Myometrial cell (primary cell): ENCODE data around the gene MRTFB. TPM values are rescaled to one million over a fixed set of nuclear protein-coding genes. Genes with fewer than 3 reads are reported as not detected.

Source experiments
- total RNA-seq: library from RNA; depleted of rRNA; stranded (reverse); fragments of >200 nt; gene quantifications from 2 replicates; pipeline ENCODE4 v1.2.3, GENCODE V29; 2015

Gene MRTFB, protein sequence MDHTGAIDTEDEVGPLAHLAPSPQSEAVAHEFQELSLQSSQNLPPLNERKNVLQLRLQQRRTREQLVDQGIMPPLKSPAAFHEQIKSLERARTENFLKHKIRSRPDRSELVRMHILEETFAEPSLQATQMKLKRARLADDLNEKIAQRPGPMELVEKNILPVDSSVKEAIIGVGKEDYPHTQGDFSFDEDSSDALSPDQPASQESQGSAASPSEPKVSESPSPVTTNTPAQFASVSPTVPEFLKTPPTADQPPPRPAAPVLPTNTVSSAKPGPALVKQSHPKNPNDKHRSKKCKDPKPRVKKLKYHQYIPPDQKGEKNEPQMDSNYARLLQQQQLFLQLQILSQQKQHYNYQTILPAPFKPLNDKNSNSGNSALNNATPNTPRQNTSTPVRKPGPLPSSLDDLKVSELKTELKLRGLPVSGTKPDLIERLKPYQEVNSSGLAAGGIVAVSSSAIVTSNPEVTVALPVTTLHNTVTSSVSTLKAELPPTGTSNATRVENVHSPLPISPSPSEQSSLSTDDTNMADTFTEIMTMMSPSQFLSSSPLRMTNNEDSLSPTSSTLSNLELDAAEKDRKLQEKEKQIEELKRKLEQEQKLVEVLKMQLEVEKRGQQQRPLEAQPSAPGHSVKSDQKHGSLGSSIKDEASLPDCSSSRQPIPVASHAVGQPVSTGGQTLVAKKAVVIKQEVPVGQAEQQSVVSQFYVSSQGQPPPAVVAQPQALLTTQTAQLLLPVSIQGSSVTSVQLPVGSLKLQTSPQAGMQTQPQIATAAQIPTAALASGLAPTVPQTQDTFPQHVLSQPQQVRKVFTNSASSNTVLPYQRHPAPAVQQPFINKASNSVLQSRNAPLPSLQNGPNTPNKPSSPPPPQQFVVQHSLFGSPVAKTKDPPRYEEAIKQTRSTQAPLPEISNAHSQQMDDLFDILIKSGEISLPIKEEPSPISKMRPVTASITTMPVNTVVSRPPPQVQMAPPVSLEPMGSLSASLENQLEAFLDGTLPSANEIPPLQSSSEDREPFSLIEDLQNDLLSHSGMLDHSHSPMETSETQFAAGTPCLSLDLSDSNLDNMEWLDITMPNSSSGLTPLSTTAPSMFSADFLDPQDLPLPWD
- 2.9 and 4.1 TPM in 2 replicates for total RNA-seq

DNA sequence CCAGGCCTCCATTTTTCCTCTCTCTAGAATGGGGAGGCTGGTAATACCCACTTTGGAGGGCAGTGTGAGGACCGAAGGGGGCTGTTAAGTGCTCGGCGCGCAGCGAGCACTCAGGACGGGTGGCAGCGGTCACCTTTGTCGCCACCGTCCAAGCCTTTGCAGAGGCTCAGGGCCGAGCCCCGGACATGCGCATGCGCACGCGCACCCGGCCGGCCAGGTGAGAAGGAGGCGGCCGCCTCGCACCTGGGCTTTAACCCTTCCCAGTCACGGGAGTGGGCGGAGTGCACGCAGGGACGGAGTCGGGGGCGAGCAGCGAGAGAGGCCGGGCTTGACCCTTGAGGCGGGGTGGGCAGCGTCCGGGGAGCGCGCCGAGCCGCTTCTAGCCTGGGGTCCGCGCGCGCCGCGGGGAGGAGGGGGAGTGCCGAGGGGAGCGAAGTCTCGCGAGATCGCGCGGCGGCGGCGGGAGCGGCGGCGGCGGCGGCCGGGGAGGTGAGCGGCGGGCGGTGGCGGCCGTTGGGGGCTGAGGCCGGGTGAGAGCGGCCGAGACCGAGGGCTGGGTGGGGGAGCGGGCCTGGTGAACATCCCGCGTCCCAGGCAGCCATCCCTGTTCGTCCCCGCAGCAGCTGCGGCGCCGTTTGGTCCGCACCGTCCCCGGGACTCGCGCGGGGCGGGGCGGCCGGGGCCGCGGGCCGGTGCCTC lies at the start of gene MRTFB:
MRTFB (plus strand) TSS at position 443 of the 699 bp plus-strand sequence. CDS start 69,288 bp downstream, outside the sequence.

Other genes starting within 250 kb of the MRTFB start
- 6.1 and 11.5 TPM in 2 replicates for gene ERCC4, start 151.2 kb upstream of the MRTFB start, total RNA-seq